RWPE1 (cell line): Measurements from ENCODE around the gene DNAJB11.

Experiments
- CTCF ChIA-PET: fragments of 350-600 bp; sonication (Branson Sonifier 250); formaldehyde crosslinking; extraction: SDS; loops from one replicate; lab custom pipeline; 2021; lab: Yijun Ruan, JAX
- POLR2A ChIA-PET: fragments of 400-600 bp; formaldehyde crosslinking; extraction: SDS; loops from one replicate; lab custom pipeline; 2020; ENCODE audit warnings: antibody characterized with exemption; ENCODE audit not compliant: low non-redundant PET; lab: Yijun Ruan, JAX
- DNase-seq: peaks from one replicate; pipeline ENCODE4 v3.0.0; 2012; ENCODE audit warnings: low spot score
- H3K27ac ChIP-seq: fragments of 450-650 bp; 2 replicates; pipeline ENCODE4 v1.5.1; 2017
- TF ChIP-seq, protein P1 (sequence below): fragments of 450-650 bp; conservative IDR thresholded peaks from 2 replicates; pipeline ENCODE4 v1.5.1; 2017; ENCODE audit warnings: low read depth, mild to moderate bottlenecking

DNAJB11 gene

GRCh38 chr3:186534113-186534669 lies 36.3 kb upstream of the DNAJB11 start:
- ChIA-PET CTCF (no interaction called here), POLR2A (no interaction called here)
- TF ChIP-seq, protein P1, sequence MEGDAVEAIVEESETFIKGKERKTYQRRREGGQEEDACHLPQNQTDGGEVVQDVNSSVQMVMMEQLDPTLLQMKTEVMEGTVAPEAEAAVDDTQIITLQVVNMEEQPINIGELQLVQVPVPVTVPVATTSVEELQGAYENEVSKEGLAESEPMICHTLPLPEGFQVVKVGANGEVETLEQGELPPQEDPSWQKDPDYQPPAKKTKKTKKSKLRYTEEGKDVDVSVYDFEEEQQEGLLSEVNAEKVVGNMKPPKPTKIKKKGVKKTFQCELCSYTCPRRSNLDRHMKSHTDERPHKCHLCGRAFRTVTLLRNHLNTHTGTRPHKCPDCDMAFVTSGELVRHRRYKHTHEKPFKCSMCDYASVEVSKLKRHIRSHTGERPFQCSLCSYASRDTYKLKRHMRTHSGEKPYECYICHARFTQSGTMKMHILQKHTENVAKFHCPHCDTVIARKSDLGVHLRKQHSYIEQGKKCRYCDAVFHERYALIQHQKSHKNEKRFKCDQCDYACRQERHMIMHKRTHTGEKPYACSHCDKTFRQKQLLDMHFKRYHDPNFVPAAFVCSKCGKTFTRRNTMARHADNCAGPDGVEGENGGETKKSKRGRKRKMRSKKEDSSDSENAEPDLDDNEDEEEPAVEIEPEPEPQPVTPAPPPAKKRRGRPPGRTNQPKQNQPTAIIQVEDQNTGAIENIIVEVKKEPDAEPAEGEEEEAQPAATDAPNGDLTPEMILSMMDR = no peak
- no peak for DNase-seq
- no peak overlapping the region for H3K27ac ChIP-seq

- POLR2A ChIA-PET = no interaction called here
- H3K27ac ChIP-seq = no peak overlapping the region
- TF ChIP-seq, protein P1 = no peak
- DNase-seq = no peak
- CTCF ChIA-PET = no interaction called here
Measured at GRCh38 chr3:186536883-186537844, 33.4 kb upstream of the DNAJB11 start.

- ChIA-PET CTCF (interaction anchor here (0.6 to 2.1 kb wide), 7 partner anchors 11 to 595 kb away, joined by 3 to 5 read pairs (median 4); no protein-coding TSS in a partner anchor), POLR2A (no interaction called here)
- TF ChIP-seq, protein P1 = no peak
- DNase-seq = no peak
- no peak overlapping the region for H3K27ac ChIP-seq
Measured at GRCh38 chr3:186538779-186539178, 31.7 kb upstream of the DNAJB11 start.

DNA sequence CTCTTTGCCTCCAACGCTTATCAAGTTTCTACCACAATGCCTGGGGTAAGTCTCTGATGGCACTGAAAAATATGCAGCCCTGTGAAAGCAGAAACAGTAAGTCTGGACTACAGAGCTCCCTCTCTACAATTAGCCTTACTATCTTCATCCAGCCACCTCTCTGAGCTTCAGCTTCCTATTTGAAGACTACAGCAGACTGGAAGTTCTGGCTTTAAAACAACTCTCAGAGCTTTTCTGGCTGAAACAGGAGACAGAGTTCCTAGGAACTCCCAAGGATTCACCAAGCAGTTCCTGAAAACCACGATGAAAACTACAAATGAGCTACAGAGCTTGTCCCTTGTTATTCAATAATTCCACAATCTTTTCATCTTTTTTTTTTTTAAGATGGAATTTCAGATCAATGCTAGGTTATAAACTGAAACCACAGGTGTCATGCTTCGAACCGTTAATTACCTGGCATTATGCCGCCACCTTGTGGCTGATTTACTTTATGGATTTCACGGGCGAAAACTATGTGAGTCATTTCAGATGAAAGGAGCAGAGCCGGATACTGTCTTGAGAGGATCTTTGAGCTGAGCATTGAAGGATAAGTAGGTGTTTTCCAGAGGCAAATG lies 30.2 kb upstream of the DNAJB11 start:
- ChIA-PET POLR2A (no interaction called here), CTCF (interaction anchor here (0.6 to 3.0 kb wide), 39 partner anchors 8 to 1082 kb away, joined by 3 to 26 read pairs (median 4); partner anchors contain the start of gene TBCCD1)
- H3K27ac ChIP-seq = no peak overlapping the region
- DNase-seq = peak; percentile 70
- TF ChIP-seq, protein P1 = peak; percentile 71

DNA sequence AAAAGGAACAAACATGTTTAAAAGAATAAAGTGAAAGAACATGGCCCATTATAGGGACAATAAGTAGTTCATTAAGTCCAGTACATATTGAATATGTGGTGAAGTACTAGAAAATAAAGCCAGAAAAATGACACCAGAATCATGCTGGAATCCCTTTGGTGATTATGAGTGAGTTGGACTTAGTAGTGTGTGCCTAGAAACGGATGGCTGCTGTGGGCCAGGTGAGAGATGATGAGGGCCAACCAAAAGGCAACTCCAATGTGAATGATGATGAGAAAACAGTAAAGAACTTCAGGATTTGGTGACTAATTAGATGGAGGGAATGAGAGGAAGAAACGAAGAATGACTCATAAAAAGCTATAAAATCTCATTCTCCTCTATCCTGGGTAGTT lies 29.7 kb upstream of the DNAJB11 start:
- POLR2A ChIA-PET = no interaction called here
- H3K27ac ChIP-seq = no peak overlapping the region
- TF ChIP-seq, protein P1 = peak; percentile 12; the same call in 1 of the 2 replicates
- CTCF ChIA-PET = interaction anchor here (0.6 to 3.0 kb wide), 20 partner anchors 9 to 1024 kb away, joined by 3 to 26 read pairs (median 4); no protein-coding TSS in a partner anchor
- DNase-seq = peak; percentile 34

DNA sequence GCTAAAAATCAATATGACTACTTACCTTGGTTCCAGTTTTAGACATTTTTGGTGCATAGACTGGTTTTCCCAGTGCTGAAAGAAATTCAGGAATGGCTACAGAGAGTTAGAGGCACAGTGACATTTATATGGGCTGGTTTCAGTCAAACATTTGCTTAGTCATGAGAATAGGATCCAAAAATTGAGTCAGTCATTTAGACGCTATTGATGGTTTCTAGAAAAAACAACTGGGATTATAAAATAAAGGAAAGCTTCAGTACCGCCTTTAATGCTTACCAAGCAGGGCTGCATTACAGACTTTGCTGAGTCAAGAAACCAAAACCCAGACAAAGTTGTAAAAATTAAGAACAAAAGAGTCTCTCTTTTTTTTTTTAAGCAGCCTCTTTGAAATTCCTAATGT lies 26.2 kb upstream of the DNAJB11 start, which contains the start of gene CRYGS:
TSS of gene CRYGS (minus strand) at position 100 of the 400 bp plus-strand sequence. CDS start at position 46, 54 bp downstream.
- no peak within 1 kb of the TSS for H3K27ac ChIP-seq
- no peak for DNase-seq
- ChIA-PET CTCF (interaction anchor here (0.5 to 0.6 kb wide), 2 partner anchors 233 to 737 kb away, joined by 4 read pairs; no protein-coding TSS in a partner anchor), POLR2A (no interaction called here)
- TF ChIP-seq, protein P1 = no peak
